Neural cell (in vitro differentiated cells): ENCODE data around the gene BICC1. TPM values are rescaled to one million over a fixed set of nuclear protein-coding genes. Genes with fewer than 3 reads are reported as not detected.

ENCODE experiments used
- H2AFZ ChIP-seq: fragments of 200-600, 300-800 bp; sonication (generic), shearing (Covaris generic); 2 replicates; pipeline ENCODE4 v1.6.0; 2014; ENCODE audit warnings: low read depth, mild to moderate bottlenecking, antibody characterized with exemption, low read length, moderate library complexity
- H3F3A ChIP-seq: fragments of 200-600 bp; shearing (Covaris generic); 2 replicates; pipeline ENCODE4 v1.6.1; 2016; ENCODE audit warnings: mild to moderate bottlenecking, moderate library complexity, mixed read lengths, antibody characterized with exemption, low read length; ENCODE audit not compliant: insufficient read depth, poor library complexity, severe bottlenecking
- H3K27ac ChIP-seq: fragments of 200-600, 300-800 bp; sonication (generic), shearing (Covaris generic); 2 replicates; pipeline ENCODE4 v1.5.1; 2014; ENCODE audit warnings: mild to moderate bottlenecking, low read length, moderate library complexity
- H3K27me3 ChIP-seq: fragments of 300-800, 200-600 bp; sonication (generic), shearing (Covaris generic); 2 replicates; pipeline ENCODE4 v1.6.0; 2014; ENCODE audit warnings: mild to moderate bottlenecking, low read depth, low read length, moderate library complexity; ENCODE audit not compliant: insufficient read depth
- H3K36me3 ChIP-seq: fragments of 300-800, 200-600 bp; sonication (generic), shearing (Covaris generic); 2 replicates; pipeline ENCODE4 v1.5.1; 2014; ENCODE audit warnings: mild to moderate bottlenecking, antibody characterized with exemption, low read length, moderate library complexity; ENCODE audit not compliant: insufficient read depth
- H3K4me2 ChIP-seq: fragments of 300-800, 200-600 bp; sonication (generic), shearing (Covaris generic); 2 replicates; pipeline ENCODE4 v1.6.0; 2014; ENCODE audit warnings: mild to moderate bottlenecking, low read length
- H3K4me3 ChIP-seq: fragments of 300-800, 200-600 bp; sonication (generic), shearing (Covaris generic); 2 replicates; pipeline ENCODE4 v1.5.1; 2014; ENCODE audit warnings: mild to moderate bottlenecking, low read length, moderate library complexity
- H3K79me2 ChIP-seq: fragments of 200-600 bp; shearing (Covaris generic); replicated peaks from 2 replicates; pipeline ENCODE4 v1.6.0; 2014; ENCODE audit warnings: mild to moderate bottlenecking, low read length, moderate library complexity; ENCODE audit not compliant: insufficient read depth
- H3K9ac ChIP-seq: fragments of 300-800, 200-600 bp; sonication (generic), shearing (Covaris generic); 2 replicates; pipeline ENCODE4 v1.6.1; 2016; ENCODE audit warnings: mild to moderate bottlenecking, low read length, mixed read lengths
- H3K9me2 ChIP-seq: fragments of 200-600 bp; shearing (Covaris generic); 2 replicates; pipeline ENCODE4 v1.6.1; 2016; ENCODE audit warnings: mild to moderate bottlenecking, low read length, mixed read lengths; ENCODE audit not compliant: insufficient read depth
- H3K9me3 ChIP-seq: fragments of 200-600, 300-800 bp; sonication (generic), shearing (Covaris generic); 2 replicates; pipeline ENCODE4 v1.6.1; 2016; ENCODE audit warnings: mild to moderate bottlenecking, mixed run types, low read length, moderate library complexity, mixed read lengths
- H4K20me1 ChIP-seq: fragments of 200-600 bp; shearing (Covaris generic); 2 replicates; pipeline ENCODE4 v1.6.1; 2016; ENCODE audit warnings: mild to moderate bottlenecking, mixed run types; ENCODE audit not compliant: insufficient read depth
- EP300 ChIP-seq: fragments of 450-650 bp; conservative IDR thresholded peaks from 2 replicates; pipeline ENCODE4 v1.6.1; 2014; ENCODE audit warnings: antibody characterized with exemption, mild to moderate bottlenecking, moderate library complexity; ENCODE audit not compliant: poor library complexity, severe bottlenecking
- EZH2 ChIP-seq: fragments of 200-600, 300-800 bp; shearing (Covaris generic), sonication (generic); IDR thresholded peaks from 2 replicates; pipeline ENCODE4 v1.6.1; 2014; ENCODE audit warnings: antibody characterized with exemption, low read length, borderline replicate concordance, mild to moderate bottlenecking; ENCODE audit not compliant: insufficient read depth, poor library complexity, severe bottlenecking
- MXI1 ChIP-seq: fragments of 450-650 bp; conservative IDR thresholded peaks from 2 replicates; pipeline ENCODE4 v1.6.1; 2014; ENCODE audit warnings: antibody characterized with exemption, mild to moderate bottlenecking; ENCODE audit not compliant: poor library complexity, severe bottlenecking
- POLR2AphosphoS5 ChIP-seq: IDR thresholded peaks from 2 replicates; pipeline ENCODE4 v1.6.1; 2012
- RAD21 ChIP-seq: fragments of 450-650 bp; conservative IDR thresholded peaks from 2 replicates; pipeline ENCODE4 v1.6.1; 2014; ENCODE audit warnings: antibody characterized with exemption, mild to moderate bottlenecking, moderate library complexity
- REST ChIP-seq: IDR thresholded peaks from 2 replicates; pipeline ENCODE4 v1.6.1; 2012; ENCODE audit warnings: borderline replicate concordance
- SMC3 ChIP-seq: fragments of 450-650 bp; conservative IDR thresholded peaks from 2 replicates; pipeline ENCODE4 v1.6.1; 2014; ENCODE audit warnings: antibody characterized with exemption, mild to moderate bottlenecking, moderate library complexity; ENCODE audit not compliant: poor library complexity
- TAF1 ChIP-seq: IDR thresholded peaks from 2 replicates; pipeline ENCODE4 v1.6.1; 2012; ENCODE audit warnings: low read depth
- polyA plus RNA-seq: library from polyadenylated mRNA; depleted of rRNA; stranded (reverse); fragments of >200 nt; gene quantifications from 2 replicates; pipeline ENCODE4 v1.2.3, GENCODE V29; 2014
- TF ChIP-seq, protein P1 (sequence below): fragments of 450-650 bp; IDR thresholded peaks from 2 replicates; pipeline ENCODE4 v1.5.1; 2014; ENCODE audit warnings: antibody characterized with exemption, mild to moderate bottlenecking, moderate library complexity; ENCODE audit not compliant: poor library complexity, severe bottlenecking

The BICC1 gene
- polyA plus RNA-seq, 1 donor from 2014 or later: 7.6 TPM

DNA sequence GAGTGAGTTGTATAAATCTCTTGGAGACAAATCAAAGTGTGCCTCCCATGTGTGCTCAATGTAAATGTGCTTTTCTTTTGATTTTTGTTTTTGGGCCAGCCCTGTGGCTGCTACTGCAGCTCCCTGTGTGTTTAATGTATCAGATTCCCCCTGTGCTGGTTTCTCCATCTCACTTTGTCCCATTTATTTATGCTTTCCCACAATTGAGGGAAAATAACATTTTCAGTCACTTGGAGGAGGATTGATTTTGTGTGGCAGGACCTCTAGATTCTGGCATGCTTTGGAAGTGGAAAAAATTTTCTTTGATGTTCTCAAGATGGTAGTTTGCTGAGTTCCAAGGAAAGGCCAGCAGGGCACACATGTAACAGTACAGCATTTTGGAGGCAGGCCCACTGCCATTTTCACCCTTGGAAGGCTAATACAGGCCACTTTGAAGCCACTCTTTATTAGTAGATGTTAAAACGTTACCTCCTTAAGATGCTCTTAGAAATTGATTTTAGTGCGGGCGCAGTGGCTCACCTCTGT is 323.6 kb downstream of the BICC1 start:
- Histone ChIP-seq H2AFZ (no peak overlapping the region), H3K9me3 (no peaks in the 10 kb centered on the region), H3K27me3 (no peaks in the 10 kb centered on the region)

GRCh38 chr10:58836991-58837575 is 324.4 kb downstream of the BICC1 start:
- Histone ChIP-seq H2AFZ (no peak overlapping the region), H3K9ac (no peak overlapping the region), H3K9me3 (no peaks in the 10 kb centered on the region), H3K4me2 (no peak overlapping the region), H3K27me3 (no peaks in the 10 kb centered on the region), H3K79me2 (no peaks in the 10 kb centered on the region), H3F3A (no peaks in the 10 kb centered on the region), H3K4me3 (no peak overlapping the region), H3K9me2 (no peaks in the 10 kb centered on the region), H3K36me3 (no peaks in the 10 kb centered on the region), H4K20me1 (no peaks in the 10 kb centered on the region), H3K27ac (no peak overlapping the region)
- TF ChIP-seq POLR2AphosphoS5 (no peak), RAD21 (no peak), EZH2 (no peak), REST (no peak), MXI1 (no peak), TAF1 (no peak), SMC3 (no peak), EP300 (no peak)
- TF ChIP-seq, protein P1, sequence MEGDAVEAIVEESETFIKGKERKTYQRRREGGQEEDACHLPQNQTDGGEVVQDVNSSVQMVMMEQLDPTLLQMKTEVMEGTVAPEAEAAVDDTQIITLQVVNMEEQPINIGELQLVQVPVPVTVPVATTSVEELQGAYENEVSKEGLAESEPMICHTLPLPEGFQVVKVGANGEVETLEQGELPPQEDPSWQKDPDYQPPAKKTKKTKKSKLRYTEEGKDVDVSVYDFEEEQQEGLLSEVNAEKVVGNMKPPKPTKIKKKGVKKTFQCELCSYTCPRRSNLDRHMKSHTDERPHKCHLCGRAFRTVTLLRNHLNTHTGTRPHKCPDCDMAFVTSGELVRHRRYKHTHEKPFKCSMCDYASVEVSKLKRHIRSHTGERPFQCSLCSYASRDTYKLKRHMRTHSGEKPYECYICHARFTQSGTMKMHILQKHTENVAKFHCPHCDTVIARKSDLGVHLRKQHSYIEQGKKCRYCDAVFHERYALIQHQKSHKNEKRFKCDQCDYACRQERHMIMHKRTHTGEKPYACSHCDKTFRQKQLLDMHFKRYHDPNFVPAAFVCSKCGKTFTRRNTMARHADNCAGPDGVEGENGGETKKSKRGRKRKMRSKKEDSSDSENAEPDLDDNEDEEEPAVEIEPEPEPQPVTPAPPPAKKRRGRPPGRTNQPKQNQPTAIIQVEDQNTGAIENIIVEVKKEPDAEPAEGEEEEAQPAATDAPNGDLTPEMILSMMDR: no peak

More for the DNA sequence above, 323.6 kb downstream of the BICC1 start:
- TF ChIP-seq EZH2 (no peak), MXI1 (no peak), TAF1 (no peak), POLR2AphosphoS5 (no peak)
- H3K36me3 ChIP-seq: no peaks in the 10 kb centered on the region
- H3K4me3 ChIP-seq: no peak overlapping the region
- no peaks in the 10 kb centered on the region for H3K9me2 ChIP-seq
- H3K9ac ChIP-seq: no peak overlapping the region
- H3K4me2 ChIP-seq: no peak overlapping the region
- no peaks in the 10 kb centered on the region for H3F3A ChIP-seq
- no peaks in the 10 kb centered on the region for H3K79me2 ChIP-seq
- H3K27ac ChIP-seq: no peak overlapping the region
- H4K20me1 ChIP-seq: no peaks in the 10 kb centered on the region
